ENCODE measurements around the gene IGF2BP2. TPM values are rescaled to one million over a fixed set of nuclear protein-coding genes. Genes with fewer than 3 reads are reported as not detected.
A peak's percentile ranks its signal among the peaks of the same experiment; 100 is the strongest.

IGF2BP2 gene
- total and polyA plus RNA-seq, 4 donors, result 33.0 to 63.4 (median 58.3) TPM

- H3K27me3 ChIP-seq (ENCODE audit: control insufficient read depth, insufficient read depth, low read length), result no peaks in the 10 kb centered on the region
- no peak overlapping the region for H3K27ac ChIP-seq (ENCODE audit: low read depth, low read length)
- H3K4me1 ChIP-seq (ENCODE audit: control insufficient read depth, insufficient read depth, low read length), result peaks cover 5% of the 10 kb centered on the region
- WGBS (ENCODE audit: insufficient coverage), result 70% methylated on average over 2 of the region's 5 CpGs
- H3K9me3 ChIP-seq (ENCODE audit: control insufficient read depth, insufficient read depth, low read length), result no peaks in the 10 kb centered on the region
- DNase-seq (ENCODE audit: low read depth in 4 of 6, low spot score in 6 of 6), result peak in 1 of 6 donors; percentile 64
- H3K36me3 ChIP-seq (ENCODE audit: control insufficient read depth, insufficient read depth, low read length), result no peaks in the 10 kb centered on the region
- no peak overlapping the region for H3K4me3 ChIP-seq (ENCODE audit: low read depth, low read length)
Measured at GRCh38 chr3:185722881-185723280, 102.0 kb downstream of the IGF2BP2 start.

- Histone ChIP-seq H3K4me3 (ENCODE audit: low read depth, low read length) (no peak overlapping the region), H3K27ac (ENCODE audit: low read depth, low read length) (no peak overlapping the region), H3K36me3 (ENCODE audit: control insufficient read depth, insufficient read depth, low read length) (no peaks in the 10 kb centered on the region), H3K27me3 (ENCODE audit: control insufficient read depth, insufficient read depth, low read length) (no peaks in the 10 kb centered on the region), H3K9me3 (ENCODE audit: control insufficient read depth, insufficient read depth, low read length) (no peaks in the 10 kb centered on the region), H3K4me1 (ENCODE audit: control insufficient read depth, insufficient read depth, low read length) (peaks cover 13% of the 10 kb centered on the region)
- no peak for DNase-seq (ENCODE audit: low read depth in 4 of 6, low spot score in 6 of 6)
- WGBS (ENCODE audit: insufficient coverage), result no CpG with 5 or more reads among the region's 3 CpGs
Measured at GRCh38 chr3:185721970-185722369, 102.9 kb downstream of the IGF2BP2 start.

- H3K4me1 ChIP-seq (ENCODE audit: control insufficient read depth, insufficient read depth, low read length), result peaks cover 21% of the 10 kb centered on the region
- no peak for DNase-seq (ENCODE audit: low read depth in 4 of 6, low spot score in 6 of 6)
- H3K27ac ChIP-seq (ENCODE audit: low read depth, low read length), result no peak overlapping the region
- 95% methylated on average over 4 of the region's 9 CpGs for WGBS (ENCODE audit: insufficient coverage)
- H3K4me3 ChIP-seq (ENCODE audit: low read depth, low read length), result no peak overlapping the region
- H3K9me3 ChIP-seq (ENCODE audit: control insufficient read depth, insufficient read depth, low read length), result no peaks in the 10 kb centered on the region
- H3K27me3 ChIP-seq (ENCODE audit: control insufficient read depth, insufficient read depth, low read length), result no peaks in the 10 kb centered on the region
- no peaks in the 10 kb centered on the region for H3K36me3 ChIP-seq (ENCODE audit: control insufficient read depth, insufficient read depth, low read length)
Measured at GRCh38 chr3:185720326-185720725, 104.5 kb downstream of the IGF2BP2 start.

- H3K27me3 ChIP-seq (ENCODE audit: control insufficient read depth, insufficient read depth, low read length), result no peaks in the 10 kb centered on the region
- no peaks in the 10 kb centered on the region for H3K36me3 ChIP-seq (ENCODE audit: control insufficient read depth, insufficient read depth, low read length)
- peak in 1 of 6 donors; percentile 67 for DNase-seq (ENCODE audit: low read depth in 4 of 6, low spot score in 6 of 6)
- no peaks in the 10 kb centered on the region for H3K9me3 ChIP-seq (ENCODE audit: control insufficient read depth, insufficient read depth, low read length)
- no peak overlapping the region for H3K4me3 ChIP-seq (ENCODE audit: low read depth, low read length)
- 86% methylated on average over 4 of the region's 7 CpGs for WGBS (ENCODE audit: insufficient coverage)
- H3K27ac ChIP-seq (ENCODE audit: low read depth, low read length), result no peak overlapping the region
- H3K4me1 ChIP-seq (ENCODE audit: control insufficient read depth, insufficient read depth, low read length), result peaks cover 28% of the 10 kb centered on the region
Measured at GRCh38 chr3:185718736-185719593, 105.9 kb downstream of the IGF2BP2 start.

- H3K27ac ChIP-seq (ENCODE audit: low read depth, low read length), result peak overlapping the region; percentile 63
- H3K4me3 ChIP-seq (ENCODE audit: low read depth, low read length), result no peak overlapping the region
- WGBS (ENCODE audit: insufficient coverage), result 72% methylated on average over 6 of the region's 9 CpGs
- H3K4me1 ChIP-seq (ENCODE audit: control insufficient read depth, insufficient read depth, low read length), result peaks cover 28% of the 10 kb centered on the region
- H3K27me3 ChIP-seq (ENCODE audit: control insufficient read depth, insufficient read depth, low read length), result no peaks in the 10 kb centered on the region
- DNase-seq (ENCODE audit: low read depth in 4 of 6, low spot score in 6 of 6), result no peak
- H3K36me3 ChIP-seq (ENCODE audit: control insufficient read depth, insufficient read depth, low read length), result no peaks in the 10 kb centered on the region
- no peaks in the 10 kb centered on the region for H3K9me3 ChIP-seq (ENCODE audit: control insufficient read depth, insufficient read depth, low read length)
Measured at GRCh38 chr3:185717627-185718402, 107.0 kb downstream of the IGF2BP2 start.

- Histone ChIP-seq H3K4me3 (ENCODE audit: low read depth, low read length) (no peak overlapping the region), H3K27ac (ENCODE audit: low read depth, low read length) (peak overlapping the region; percentile 63), H3K27me3 (ENCODE audit: control insufficient read depth, insufficient read depth, low read length) (no peaks in the 10 kb centered on the region), H3K9me3 (ENCODE audit: control insufficient read depth, insufficient read depth, low read length) (no peaks in the 10 kb centered on the region), H3K4me1 (ENCODE audit: control insufficient read depth, insufficient read depth, low read length) (peaks cover 28% of the 10 kb centered on the region), H3K36me3 (ENCODE audit: control insufficient read depth, insufficient read depth, low read length) (no peaks in the 10 kb centered on the region)
- WGBS (ENCODE audit: insufficient coverage), result 37% methylated on average over 4 of the region's 4 CpGs
- DNase-seq (ENCODE audit: low read depth in 4 of 6, low spot score in 6 of 6), result peak in 1 of 6 donors; percentile 72
Measured at GRCh38 chr3:185717121-185717520, 107.7 kb downstream of the IGF2BP2 start.

- no peak overlapping the region for H3K4me3 ChIP-seq (ENCODE audit: low read depth, low read length)
- H3K27ac ChIP-seq (ENCODE audit: low read depth, low read length), result peak overlapping the region; percentile 63
- H3K4me1 ChIP-seq (ENCODE audit: control insufficient read depth, insufficient read depth, low read length), result peaks cover 28% of the 10 kb centered on the region
- H3K27me3 ChIP-seq (ENCODE audit: control insufficient read depth, insufficient read depth, low read length), result no peaks in the 10 kb centered on the region
- no peak for DNase-seq (ENCODE audit: low read depth in 4 of 6, low spot score in 6 of 6)
- H3K36me3 ChIP-seq (ENCODE audit: control insufficient read depth, insufficient read depth, low read length), result no peaks in the 10 kb centered on the region
- 81% methylated on average over 4 of the region's 8 CpGs for WGBS (ENCODE audit: insufficient coverage)
- no peaks in the 10 kb centered on the region for H3K9me3 ChIP-seq (ENCODE audit: control insufficient read depth, insufficient read depth, low read length)
Measured at GRCh38 chr3:185716436-185717108, 108.3 kb downstream of the IGF2BP2 start.

- Histone ChIP-seq H3K27me3 (ENCODE audit: control insufficient read depth, insufficient read depth, low read length) (no peaks in the 10 kb centered on the region), H3K4me3 (ENCODE audit: low read depth, low read length) (no peak overlapping the region), H3K9me3 (ENCODE audit: control insufficient read depth, insufficient read depth, low read length) (no peaks in the 10 kb centered on the region), H3K4me1 (ENCODE audit: control insufficient read depth, insufficient read depth, low read length) (peaks cover 27% of the 10 kb centered on the region), H3K36me3 (ENCODE audit: control insufficient read depth, insufficient read depth, low read length) (no peaks in the 10 kb centered on the region), H3K27ac (ENCODE audit: low read depth, low read length) (no peak overlapping the region)
- WGBS (ENCODE audit: insufficient coverage), result 76% methylated on average over 8 of the region's 8 CpGs
- no peak for DNase-seq (ENCODE audit: low read depth in 4 of 6, low spot score in 6 of 6)
Measured at GRCh38 chr3:185715091-185715490, 109.8 kb downstream of the IGF2BP2 start.

- Histone ChIP-seq H3K27ac (ENCODE audit: low read depth, low read length) (no peak overlapping the region), H3K4me3 (ENCODE audit: low read depth, low read length) (no peak overlapping the region), H3K9me3 (ENCODE audit: control insufficient read depth, insufficient read depth, low read length) (no peaks in the 10 kb centered on the region), H3K4me1 (ENCODE audit: control insufficient read depth, insufficient read depth, low read length) (peaks cover 27% of the 10 kb centered on the region), H3K27me3 (ENCODE audit: control insufficient read depth, insufficient read depth, low read length) (no peaks in the 10 kb centered on the region), H3K36me3 (ENCODE audit: control insufficient read depth, insufficient read depth, low read length) (no peaks in the 10 kb centered on the region)
- DNase-seq (ENCODE audit: low read depth in 4 of 6, low spot score in 6 of 6), result no peak
- no CpG with 5 or more reads among the region's 2 CpGs for WGBS (ENCODE audit: insufficient coverage)
Measured at GRCh38 chr3:185714085-185714484, 110.8 kb downstream of the IGF2BP2 start.

All from spinal cord (tissue), 10 donors.